AG09309 (cell line): ENCODE measurements around the gene MAP3K13.

ENCODE experiments used
- DNase-seq: peaks from one replicate; pipeline ENCODE4 v3.0.0-alpha.2; 2010; ENCODE audit warnings: low read depth
- H3K4me3 ChIP-seq: 2 replicates; pipeline ENCODE4 v1.5.1; 2011; ENCODE audit warnings: mild to moderate bottlenecking, low read depth, low read length, moderate library complexity; ENCODE audit not compliant: control insufficient read depth
- TF ChIP-seq, protein P1 (sequence below): IDR thresholded peaks from 2 replicates; pipeline ENCODE4 v1.5.1; 2011; ENCODE audit warnings: mild to moderate bottlenecking, low read depth, low read length, inconsistent platforms; ENCODE audit not compliant: insufficient read depth, control insufficient read depth; ENCODE audit errors: missing control alignments

MAP3K13 gene

DNA sequence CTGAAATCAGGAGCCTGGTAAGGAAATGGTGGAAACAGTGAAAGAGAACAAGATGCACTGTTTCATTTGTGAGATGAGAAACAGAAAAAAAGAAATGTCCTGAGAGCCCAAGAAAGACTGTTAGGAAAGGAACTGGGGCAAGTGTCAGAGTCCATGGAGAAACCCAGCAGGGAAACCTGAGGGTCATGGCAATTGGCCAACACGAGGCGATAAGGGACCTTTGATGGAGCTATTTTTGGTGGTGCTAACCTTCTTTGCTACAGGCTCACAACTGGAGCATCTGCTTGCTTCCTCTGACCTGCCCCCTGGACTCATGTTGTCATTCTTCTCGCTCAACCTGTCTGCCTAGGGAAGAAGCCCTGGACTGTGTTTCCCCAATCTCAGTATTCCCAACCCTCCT, 140.1 kb downstream of the MAP3K13 start:
- TF ChIP-seq, protein P1, sequence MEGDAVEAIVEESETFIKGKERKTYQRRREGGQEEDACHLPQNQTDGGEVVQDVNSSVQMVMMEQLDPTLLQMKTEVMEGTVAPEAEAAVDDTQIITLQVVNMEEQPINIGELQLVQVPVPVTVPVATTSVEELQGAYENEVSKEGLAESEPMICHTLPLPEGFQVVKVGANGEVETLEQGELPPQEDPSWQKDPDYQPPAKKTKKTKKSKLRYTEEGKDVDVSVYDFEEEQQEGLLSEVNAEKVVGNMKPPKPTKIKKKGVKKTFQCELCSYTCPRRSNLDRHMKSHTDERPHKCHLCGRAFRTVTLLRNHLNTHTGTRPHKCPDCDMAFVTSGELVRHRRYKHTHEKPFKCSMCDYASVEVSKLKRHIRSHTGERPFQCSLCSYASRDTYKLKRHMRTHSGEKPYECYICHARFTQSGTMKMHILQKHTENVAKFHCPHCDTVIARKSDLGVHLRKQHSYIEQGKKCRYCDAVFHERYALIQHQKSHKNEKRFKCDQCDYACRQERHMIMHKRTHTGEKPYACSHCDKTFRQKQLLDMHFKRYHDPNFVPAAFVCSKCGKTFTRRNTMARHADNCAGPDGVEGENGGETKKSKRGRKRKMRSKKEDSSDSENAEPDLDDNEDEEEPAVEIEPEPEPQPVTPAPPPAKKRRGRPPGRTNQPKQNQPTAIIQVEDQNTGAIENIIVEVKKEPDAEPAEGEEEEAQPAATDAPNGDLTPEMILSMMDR: no peak
- no peak for DNase-seq
- H3K4me3 ChIP-seq: no peak overlapping the region

DNA sequence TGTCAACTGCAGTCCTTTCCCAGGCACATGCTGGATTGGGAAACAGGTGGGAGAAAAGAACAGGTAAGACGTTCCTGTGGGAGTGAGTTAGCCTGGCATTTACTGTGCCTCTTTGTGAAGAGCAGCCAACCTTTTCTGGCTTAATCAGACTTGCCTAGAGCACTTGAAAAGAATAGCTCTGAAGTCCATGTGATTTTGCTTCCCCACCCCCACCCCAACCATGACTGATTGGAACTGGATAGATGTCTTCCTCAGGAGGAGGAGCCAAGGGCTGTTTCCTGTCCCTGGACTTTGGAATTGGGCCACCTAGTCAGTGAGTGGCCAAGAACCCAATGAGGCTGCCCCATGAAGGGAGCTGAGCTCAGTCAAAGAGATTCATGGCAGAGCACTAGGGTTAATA, 140.6 kb downstream of the MAP3K13 start:
- no peak for DNase-seq
- TF ChIP-seq, protein P1: no peak
- H3K4me3 ChIP-seq: no peak overlapping the region

DNA sequence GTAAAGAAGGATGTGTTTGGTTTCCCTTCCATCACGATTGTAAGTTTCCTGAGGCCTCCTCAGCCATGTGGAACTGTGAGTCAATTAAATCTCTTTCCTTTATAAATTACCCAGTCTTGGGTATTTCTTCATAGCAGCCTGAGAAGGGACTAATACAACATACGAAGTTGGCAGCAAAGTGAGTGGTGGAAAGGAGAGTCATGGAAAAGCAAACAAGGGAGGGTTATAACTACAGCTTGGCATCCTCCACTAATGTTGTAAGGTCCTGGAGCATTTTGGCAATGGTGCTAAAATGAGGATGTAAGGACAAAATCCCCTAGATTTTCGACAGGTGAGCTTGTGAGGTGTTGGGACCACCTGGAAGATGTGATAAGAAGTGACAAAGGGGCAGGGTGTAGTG, 141.7 kb downstream of the MAP3K13 start:
- no peak overlapping the region for H3K4me3 ChIP-seq
- TF ChIP-seq, protein P1: no peak
- DNase-seq: no peak

DNA sequence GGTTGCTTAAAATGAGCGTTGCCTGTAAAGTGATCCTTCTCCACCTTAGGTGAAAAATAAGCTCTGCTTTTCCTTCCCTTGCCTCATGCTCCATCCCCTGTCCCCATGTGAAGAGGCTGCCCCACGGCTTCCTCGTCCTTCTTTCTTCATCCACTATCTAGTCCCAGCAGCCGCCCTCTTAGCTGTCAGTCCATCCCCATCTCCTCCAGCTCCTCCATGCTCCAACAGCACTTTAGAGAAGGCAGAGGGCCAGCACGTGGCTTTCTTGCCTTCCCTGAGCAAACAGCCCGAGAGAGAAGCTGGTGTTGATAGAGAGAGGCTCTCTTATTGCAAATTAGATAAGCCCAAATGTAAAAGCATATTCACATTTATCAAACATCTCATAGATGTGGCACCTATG, 144.9 kb downstream of the MAP3K13 start:
- TF ChIP-seq, protein P1: no peak
- DNase-seq: no peak
- no peak overlapping the region for H3K4me3 ChIP-seq

DNA sequence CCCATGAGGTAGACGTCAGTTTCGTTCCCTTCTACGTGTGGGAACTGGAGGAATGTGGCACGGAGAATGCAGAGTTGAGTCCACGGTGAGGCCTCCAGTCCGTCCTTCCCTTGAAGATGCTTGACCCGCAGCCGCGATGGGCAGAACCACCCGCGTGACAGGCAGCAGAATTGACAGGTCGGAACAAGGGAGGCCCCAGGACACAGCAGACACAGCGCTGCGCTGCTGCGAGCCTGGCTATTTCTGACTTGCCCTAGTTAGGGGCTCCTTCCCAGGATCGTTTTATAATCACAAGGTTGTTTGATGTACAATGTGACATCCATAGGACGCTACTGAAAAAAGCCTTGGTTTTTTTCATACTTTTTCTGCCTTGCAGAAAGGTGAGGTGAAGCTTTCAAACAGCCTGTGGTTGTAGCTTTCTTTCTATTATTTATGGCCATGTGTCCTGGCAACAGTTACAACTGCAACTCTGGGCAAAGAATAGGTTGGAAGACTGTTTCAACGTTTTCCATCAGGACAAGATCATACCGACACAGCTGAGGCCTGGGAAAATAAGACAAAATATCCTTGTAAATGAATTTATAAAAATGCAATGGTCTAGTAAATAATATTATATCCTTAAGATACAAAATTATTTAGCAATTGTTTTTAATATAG, 145.5 kb downstream of the MAP3K13 start:
- TF ChIP-seq, protein P1: no peak
- DNase-seq: no peak
- H3K4me3 ChIP-seq: no peak overlapping the region

DNA sequence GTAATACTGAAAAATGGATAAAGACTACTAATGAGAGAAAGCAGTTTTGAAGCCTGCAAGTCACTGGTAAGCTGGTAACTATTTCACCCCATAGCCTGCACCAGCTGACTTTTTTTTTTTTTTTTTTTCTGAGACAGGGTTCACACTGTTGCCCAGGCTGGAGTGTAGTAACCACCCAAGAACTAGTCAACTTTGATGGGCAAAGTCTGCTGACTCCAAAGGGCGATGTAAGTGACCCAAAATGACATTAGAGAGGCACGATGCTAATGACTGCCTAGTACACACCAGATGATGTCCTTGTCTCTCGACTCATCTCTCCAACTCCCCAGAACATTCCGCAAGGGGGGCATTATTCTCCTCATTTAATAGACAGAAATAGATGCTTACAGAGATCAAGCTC, 148.8 kb downstream of the MAP3K13 start:
- no peak for DNase-seq
- H3K4me3 ChIP-seq: no peak overlapping the region
- TF ChIP-seq, protein P1: no peak

DNA sequence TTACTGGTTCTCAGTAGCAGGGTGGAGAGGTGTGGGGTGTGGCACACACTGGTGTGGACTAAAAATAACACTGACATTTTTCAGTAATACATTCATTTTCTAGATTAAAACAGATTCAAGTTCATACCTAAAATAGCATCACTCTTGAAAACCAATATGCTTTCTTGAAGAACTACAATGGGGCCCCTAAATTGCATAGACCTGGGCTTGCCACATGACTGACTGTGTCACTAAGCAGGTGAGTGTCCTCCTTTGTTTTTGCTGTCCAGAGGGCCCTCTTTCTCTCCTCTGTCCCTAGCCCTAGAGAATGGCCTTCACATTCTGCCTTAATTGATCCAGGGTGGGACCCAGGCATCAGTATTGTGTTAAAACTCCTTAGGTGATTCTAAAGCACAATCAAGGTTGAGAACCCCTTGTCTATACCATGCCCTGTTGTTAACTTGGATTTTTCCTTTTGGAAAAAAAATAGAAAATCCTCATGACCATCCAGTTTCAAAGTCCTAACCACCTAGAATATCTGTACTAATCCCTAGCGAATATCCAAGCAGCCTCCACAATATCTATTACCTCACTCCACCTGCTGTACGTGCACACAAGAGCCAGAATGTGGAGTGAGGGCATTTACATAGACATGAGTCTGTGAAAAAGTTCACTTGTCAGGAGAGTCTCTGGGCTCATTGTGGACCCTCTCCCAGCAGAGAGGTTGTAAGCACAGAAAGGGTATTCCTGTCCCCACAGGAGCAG, 154.6 kb downstream of the MAP3K13 start:
- no peak overlapping the region for H3K4me3 ChIP-seq
- DNase-seq: no peak
- TF ChIP-seq, protein P1: no peak
